Measurements from ENCODE around the gene CXCL13. TPM values are rescaled to one million over a fixed set of nuclear protein-coding genes. Genes with fewer than 3 reads are reported as not detected.

The CXCL13 gene
- total RNA-seq, 1 experiment from 2014 or later, result not detected

GRCh38 chr4:77595364-77595973 is 10.2 kb upstream of the CXCL13 start:
- no peak for DNase-seq (ENCODE audit: low read depth, low spot score)
- in situ Hi-C loops (cut with HindIII; ENCODE audit: low pct_unique_long_range_greater_than_20kb, low sequenced_read_pairs), result no loop called here
- intact Hi-C loops (cut with micrococcal nuclease; ENCODE audit: unreplicated experiment), result no loop called here
- H3K27me3 ChIP-seq (ENCODE audit: control insufficient read depth, insufficient read depth, low read length), result no peaks in the 10 kb centered on the region
- no TSS peak for BruUV-seq (replicated peaks)
- no peak for TF ChIP-seq SIN3A (IDR thresholded peaks at IDR 0.05; ENCODE audit: borderline replicate concordance, insufficient read depth, low read depth, low read length)
- TF ChIP-seq POLR2AphosphoS5 (IDR thresholded peaks at IDR 0.05; ENCODE audit: low read depth, low read length), result no peak
- H3K4me3 ChIP-seq (ENCODE audit: low read depth in 2 of 2, low read length in 2 of 2), result no peak overlapping the region
- no peaks in the 10 kb centered on the region for H3K9me3 ChIP-seq (ENCODE audit: control insufficient read depth, insufficient read depth, low read depth, low read length)
- ChIA-PET CTCF (no interaction called here), POLR2A (no interaction called here)
- no peaks in the 10 kb centered on the region for H3K4me1 ChIP-seq (ENCODE audit: control insufficient read depth, insufficient read depth, low read length)
- no peak overlapping the region for H3K27ac ChIP-seq (ENCODE audit: low read length)
- ATAC-seq, result no peak
- H3K36me3 ChIP-seq (ENCODE audit: control insufficient read depth, insufficient read depth, low read length), result no peaks in the 10 kb centered on the region

DNA sequence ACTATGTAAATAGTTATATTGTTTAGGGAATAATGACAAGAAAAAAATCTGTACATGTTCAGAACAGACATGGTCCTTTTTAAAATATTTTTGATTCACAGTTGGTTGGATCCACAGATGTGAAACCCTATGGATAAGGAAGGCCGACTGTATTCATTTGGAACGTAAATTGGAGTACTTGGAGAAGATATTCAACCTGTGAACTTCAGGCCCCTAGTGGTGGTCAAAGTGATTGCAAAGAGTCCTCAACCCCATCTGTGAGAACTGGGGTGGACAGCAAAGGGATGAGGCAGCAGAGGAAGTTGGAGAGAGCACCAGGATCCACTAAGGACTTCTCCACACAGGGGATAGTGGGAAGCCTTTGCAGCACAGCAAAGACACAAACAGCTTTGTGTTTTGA is 6.2 kb upstream of the CXCL13 start:
- no peaks in the 10 kb centered on the region for H3K27me3 ChIP-seq (ENCODE audit: control insufficient read depth, insufficient read depth, low read length)
- no peak overlapping the region for H3K27ac ChIP-seq (ENCODE audit: low read length)
- CTCF ChIA-PET, result interaction anchor here (0.6 kb wide), 1 partner anchor 533 kb away, joined by 3 read pairs; no protein-coding TSS in a partner anchor
- in situ Hi-C loops (cut with HindIII; ENCODE audit: low pct_unique_long_range_greater_than_20kb, low sequenced_read_pairs), result no loop called here
- H3K4me3 ChIP-seq (ENCODE audit: low read depth in 2 of 2, low read length in 2 of 2), result no peak overlapping the region
- no peak for TF ChIP-seq TCF7L2 (IDR thresholded peaks at IDR 0.05; ENCODE audit: low read depth, low read length)
- TF ChIP-seq, protein P1, sequence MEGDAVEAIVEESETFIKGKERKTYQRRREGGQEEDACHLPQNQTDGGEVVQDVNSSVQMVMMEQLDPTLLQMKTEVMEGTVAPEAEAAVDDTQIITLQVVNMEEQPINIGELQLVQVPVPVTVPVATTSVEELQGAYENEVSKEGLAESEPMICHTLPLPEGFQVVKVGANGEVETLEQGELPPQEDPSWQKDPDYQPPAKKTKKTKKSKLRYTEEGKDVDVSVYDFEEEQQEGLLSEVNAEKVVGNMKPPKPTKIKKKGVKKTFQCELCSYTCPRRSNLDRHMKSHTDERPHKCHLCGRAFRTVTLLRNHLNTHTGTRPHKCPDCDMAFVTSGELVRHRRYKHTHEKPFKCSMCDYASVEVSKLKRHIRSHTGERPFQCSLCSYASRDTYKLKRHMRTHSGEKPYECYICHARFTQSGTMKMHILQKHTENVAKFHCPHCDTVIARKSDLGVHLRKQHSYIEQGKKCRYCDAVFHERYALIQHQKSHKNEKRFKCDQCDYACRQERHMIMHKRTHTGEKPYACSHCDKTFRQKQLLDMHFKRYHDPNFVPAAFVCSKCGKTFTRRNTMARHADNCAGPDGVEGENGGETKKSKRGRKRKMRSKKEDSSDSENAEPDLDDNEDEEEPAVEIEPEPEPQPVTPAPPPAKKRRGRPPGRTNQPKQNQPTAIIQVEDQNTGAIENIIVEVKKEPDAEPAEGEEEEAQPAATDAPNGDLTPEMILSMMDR (IDR thresholded peaks at IDR 0.05), result peak; percentile 59
- TF ChIP-seq POLR2AphosphoS5 (IDR thresholded peaks at IDR 0.05; ENCODE audit: low read depth, low read length), result no peak
- TF ChIP-seq SIN3A (IDR thresholded peaks at IDR 0.05; ENCODE audit: borderline replicate concordance, insufficient read depth, low read depth, low read length), result no peak
- no peak for ATAC-seq
- no peak for DNase-seq (ENCODE audit: low read depth, low spot score)
- H3K36me3 ChIP-seq (ENCODE audit: control insufficient read depth, insufficient read depth, low read length), result no peaks in the 10 kb centered on the region
- H3K9me3 ChIP-seq (ENCODE audit: control insufficient read depth, insufficient read depth, low read depth, low read length), result no peaks in the 10 kb centered on the region
- POLR2A ChIA-PET, result no interaction called here
- H3K4me1 ChIP-seq (ENCODE audit: control insufficient read depth, insufficient read depth, low read length), result no peaks in the 10 kb centered on the region
- intact Hi-C loops (cut with micrococcal nuclease; ENCODE audit: unreplicated experiment), result no loop called here
- no TSS peak for BruUV-seq (replicated peaks)

- DNase-seq (ENCODE audit: low read depth, low spot score) (no peak), ATAC-seq (0 out of 2 replicates have a peak, but pooled peaks have one; percentile 60)
- Histone ChIP-seq H3K4me3 (ENCODE audit: low read depth in 2 of 2, low read length in 2 of 2) (no peak overlapping the region), H3K9me3 (ENCODE audit: control insufficient read depth, insufficient read depth, low read depth, low read length) (no peaks in the 10 kb centered on the region), H3K27me3 (ENCODE audit: control insufficient read depth, insufficient read depth, low read length) (no peaks in the 10 kb centered on the region), H3K4me1 (ENCODE audit: control insufficient read depth, insufficient read depth, low read length) (no peaks in the 10 kb centered on the region), H3K36me3 (ENCODE audit: control insufficient read depth, insufficient read depth, low read length) (no peaks in the 10 kb centered on the region), H3K27ac (ENCODE audit: low read length) (no peak overlapping the region)
- no peak for TF ChIP-seq TCF7L2 (IDR thresholded peaks at IDR 0.05; ENCODE audit: low read depth, low read length)
- TF ChIP-seq, protein P1 (IDR thresholded peaks at IDR 0.05), result peak; percentile 81
- in situ Hi-C loops (cut with HindIII; ENCODE audit: low pct_unique_long_range_greater_than_20kb, low sequenced_read_pairs) (no loop called here), intact Hi-C loops (cut with micrococcal nuclease; ENCODE audit: unreplicated experiment) (loop anchor here (5.0 kb wide), 1 partner anchor 213 kb away; no protein-coding TSS in a partner anchor)
- CTCF ChIA-PET, result interaction anchor here (0.6 kb wide), 2 partner anchors 16 to 236 kb away, joined by 5 to 14 read pairs; no protein-coding TSS in a partner anchor
- POLR2A ChIA-PET, result no interaction called here
- no TSS peak for BruUV-seq (replicated peaks)
Observed at GRCh38 chr4:77600521-77601451, 4.8 kb upstream of the CXCL13 start.

Measured in Panc1 (cell line).